HG03565 (cell line): ENCODE measurements around the gene ORC1.

ENCODE experiments used
- ATAC-seq: cut with Tn5 transposase; IDR thresholded peaks from one replicate; pipeline ENCODE4 v1.9.1; 2021; ENCODE audit warnings: mild to moderate bottlenecking, moderate library complexity; ENCODE audit not compliant: unreplicated experiment

Gene ORC1

GRCh38 chr1:52346653-52347052 lies 57.6 kb downstream of the ORC1 start:
- no peak for ATAC-seq

- no peak for ATAC-seq
These were observed 59.0 kb downstream of the ORC1 start for GRCh38 chr1:52345252-52345651.

- ATAC-seq = no peak
These were observed 60.2 kb downstream of the ORC1 start for GRCh38 chr1:52343979-52344378.

GRCh38 chr1:52341655-52342260 lies 62.5 kb downstream of the ORC1 start:
- ATAC-seq = no peak

GRCh38 chr1:52337439-52337838 lies 66.8 kb downstream of the ORC1 start:
- no peak for ATAC-seq

GRCh38 chr1:52334906-52335528 lies 69.2 kb downstream of the ORC1 start:
- ATAC-seq = no peak

- no peak for ATAC-seq
These were observed 71.8 kb downstream of the ORC1 start for GRCh38 chr1:52332411-52332810.

- no peak for ATAC-seq
These were observed 75.6 kb downstream of the ORC1 start for GRCh38 chr1:52328615-52329014.

- no peak for ATAC-seq
These were observed 78.4 kb downstream of the ORC1 start for GRCh38 chr1:52325786-52326185.

GRCh38 chr1:52323731-52324130 lies 80.5 kb downstream of the ORC1 start:
- no peak for ATAC-seq
